Measurements from ENCODE around the gene SDF4. TPM values are rescaled to one million over a fixed set of nuclear protein-coding genes. Genes with fewer than 3 reads are reported as not detected.

The SDF4 gene
- total and polyA plus RNA-seq, 10 donors, result 39.1 to 145 (median 88.5) TPM

- peaks cover 0 to 56% (median 36%) of the 10 kb centered on the region in 6 donors for H3K36me3 ChIP-seq
- no peaks in the 10 kb centered on the region for H3K9me3 ChIP-seq
- H3K27ac ChIP-seq, result peak overlapping the region in 5 of 8 donors; percentile 20 to 82 (median 33)
- WGBS, 5 donors, result 31 to 53% (median 44%) methylated on average over 6 to 11 of the region's 11 CpGs
- no peak overlapping the region for H3K4me3 ChIP-seq
- intact Hi-C loops (cut with DNase I; ENCODE audit: low total_unique reads), result no loop called here
- DNase-seq, result no peak
- TF ChIP-seq CTCF (IDR thresholded peaks at IDR 0.05 in 8 of 11, conservative IDR thresholded peaks at IDR 0.05 in 3 of 11) (no peak), POLR2AphosphoS5 (IDR thresholded peaks at IDR 0.05) (peak in 1 of 3 donors; percentile 34)
- peaks cover 32 to 68% (median 51%) of the 10 kb centered on the region in 6 donors for H3K4me1 ChIP-seq
- peaks cover 0 to 32% (median 0%) of the 10 kb centered on the region in 7 donors for H3K27me3 ChIP-seq (replicated peaks in 1 of 7)
These were observed 16.6 kb downstream of the SDF4 start for GRCh38 chr1:1215080-1215676.

- H3K9me3 ChIP-seq, result no peaks in the 10 kb centered on the region
- TF ChIP-seq POLR2AphosphoS5 (IDR thresholded peaks at IDR 0.05), result peak in 2 of 3 donors; percentile 41 to 62
- TF ChIP-seq CTCF (IDR thresholded peaks at IDR 0.05 in 8 of 11, conservative IDR thresholded peaks at IDR 0.05 in 3 of 11), result no peak
- H3K4me3 ChIP-seq, result peak within 1 kb of the TSS; percentile 22 to 64 (median 36)
- intact Hi-C loops (cut with DNase I; ENCODE audit: low total_unique reads), result no loop called here
- H3K36me3 ChIP-seq, result peaks cover 0 to 40% (median 24%) of the 10 kb centered on the region in 6 donors
- H3K4me1 ChIP-seq, result peaks cover 38 to 84% (median 58%) of the 10 kb centered on the region in 6 donors
- 7 to 19% (median 17%) methylated on average over 18 to 56 of the region's 56 CpGs for WGBS, 5 donors
- H3K27ac ChIP-seq, result peak within 1 kb of the TSS in 7 of 8 donors; percentile 32 to 82 (median 75)
- peak; percentile 81 for DNase-seq
- H3K27me3 ChIP-seq (replicated peaks in 1 of 7), result peaks cover 0 to 46% (median 0%) of the 10 kb centered on the region in 7 donors
These were observed 18.2 kb downstream of the SDF4 start, which contains the start of gene TNFRSF4 for GRCh38 chr1:1213345-1214265. Gene TNFRSF4, minus strand, starts transcription at chr1:1214153. Its CDS starts 26 bp downstream, at chr1:1214127.

- no peak for TF ChIP-seq CTCF (IDR thresholded peaks at IDR 0.05 in 8 of 11, conservative IDR thresholded peaks at IDR 0.05 in 3 of 11)
- TF ChIP-seq POLR2A (IDR thresholded peaks at IDR 0.05), result no peak
- peak; percentile 72 to 85 (median 81) for TF ChIP-seq POLR2AphosphoS5 (IDR thresholded peaks at IDR 0.05)
- Histone ChIP-seq H3K9me3 (no peaks in the 10 kb centered on the region), H3K27ac (peak overlapping the region in 7 of 8 donors; percentile 32 to 82 (median 75)), H3K4me1 (peaks cover 45 to 91% (median 65%) of the 10 kb centered on the region in 6 donors), H3K4me3 (peak overlapping the region; percentile 22 to 64 (median 36)), H3K27me3 (replicated peaks in 1 of 7) (peaks cover 0 to 54% (median 4%) of the 10 kb centered on the region in 7 donors), H3K36me3 (peaks cover 0 to 33% (median 17%) of the 10 kb centered on the region in 6 donors)
- WGBS, 5 donors, result 0 to 2% (median 1%) methylated on average over 14 to 24 of the region's 24 CpGs
- peak; percentile 92 for DNase-seq
- intact Hi-C loops (cut with DNase I; ENCODE audit: low total_unique reads), result no loop called here
These were observed 18.9 kb downstream of the SDF4 start for GRCh38 chr1:1212780-1213344.
